Gastrocnemius medialis (tissue), 4 donors: ENCODE measurements around the gene TMEM255B. TPM values are rescaled to one million over a fixed set of nuclear protein-coding genes. Genes with fewer than 3 reads are reported as not detected.

Experiments used
- ATAC-seq, 2 donors: fragments of 150-250 bp; one replicate each; pipeline ENCODE4 v1.9.1; 2016
- DNase-seq, 2 donors: peaks; one replicate each; pipeline ENCODE4 v3.0.0-alpha.2; 2019
- H3K27ac ChIP-seq, 4 donors: fragments of 200-600 bp; sonication (generic); 1 replicate in 1 of 4; 2 replicates in 3 of 4; pipeline ENCODE4 v1.5.1; 2016 to 2018; ENCODE audit warnings: mild to moderate bottlenecking in 2 of 4, moderate library complexity in 1 of 4
- H3K27me3 ChIP-seq, 3 donors: fragments of 200-600 bp; sonication (generic) in 2 of 3; 1 replicate in 1 of 3; 2 replicates in 2 of 3; pipeline versions ENCODE4 v1.5.1 to v1.6.0; 2016 to 2019; ENCODE audit warnings: mild to moderate bottlenecking in 1 of 3, moderate library complexity in 1 of 3
- H3K36me3 ChIP-seq, 2 donors: fragments of 200-600 bp; sonication (generic) in 1 of 2; one replicate each; pipeline ENCODE4 v1.5.1; 2017 to 2018
- H3K4me1 ChIP-seq, 2 donors: fragments of 200-600 bp; sonication (generic) in 1 of 2; one replicate each; pipeline ENCODE4 v1.5.1; 2016 to 2017; ENCODE audit warnings: mild to moderate bottlenecking in 2 of 2
- H3K4me3 ChIP-seq, 4 donors: fragments of 200-600 bp; sonication (generic) in 3 of 4; 1 replicate in 1 of 4; 2 replicates in 3 of 4; pipeline ENCODE4 v1.5.1; 2016 to 2019; ENCODE audit warnings: mild to moderate bottlenecking in 2 of 4
- H3K9me3 ChIP-seq, 3 donors: fragments of 200-600 bp; sonication (generic) in 2 of 3; 1 replicate in 1 of 3; 2 replicates in 2 of 3; pipeline ENCODE4 v1.5.1; 2016 to 2019
- CTCF ChIP-seq, 5 experiments: fragments of 450-650 bp in 3 of 5; fragments of 200-600 bp in 2 of 5; sonication (generic) in 2 of 5; IDR thresholded peaks in 4 of 5; conservative IDR thresholded peaks in 1 of 5; 1 replicate in 4 of 5; 2 replicates in 1 of 5; pipeline ENCODE4 v1.5.1; 2016 to 2019; ENCODE audit warnings: antibody characterized with exemption in 5 of 5, mild to moderate bottlenecking in 3 of 5, moderate library complexity in 3 of 5
- POLR2A ChIP-seq, 2 donors: fragments of 450-650 bp; IDR thresholded peaks; one replicate each; pipeline ENCODE4 v1.6.1; 2017; ENCODE audit warnings: antibody characterized with exemption in 2 of 2, mild to moderate bottlenecking in 2 of 2, moderate library complexity in 2 of 2
- in situ Hi-C, 4 donors: fragments of 200-750 bp; cut with MboI; loops; one replicate each; pipeline versions ENCODE4 v1.15.0 to v1.8.0; 2017; ENCODE audit warnings: low sequenced_read_pairs in 4 of 4
- intact Hi-C: fragments of 100-400 bp; cut with DNase I; formaldehyde crosslinking; loops from one replicate; pipeline ENCODE4 v1.15.1; 2023; ENCODE audit warnings: low total_unique reads
- total RNA-seq, 4 donors: library from RNA; depleted of rRNA; stranded (reverse); fragments of >200 nt; gene quantifications; one replicate each; pipeline versions ENCODE4 v1.1.0 to v1.2.3, GENCODE V29; 2016

Gene TMEM255B
- 1 to 10 TPM in 1 of 4 donors, under 1 TPM in 3; 0.36 to 1.8 (median 0.59) TPM for total RNA-seq

GRCh38 chr13:113758651-113759524 is at the start of gene TMEM255B:
Gene TMEM255B, plus strand, starts transcription at chr13:113759226. Its CDS starts 44 bp downstream, at chr13:113759270.
- Histone ChIP-seq H3K4me3 (peak within 1 kb of the TSS; percentile 68 to 82 (median 72)), H3K27me3 (peaks cover 23 to 52% (median 31%) of the 10 kb centered on the region in 3 donors)
- in situ Hi-C loops = no loop called here

GRCh38 chr13:113722921-113723320 is 36.1 kb upstream of the TMEM255B start:
- no peaks in the 10 kb centered on the region for H3K36me3 ChIP-seq
- H3K27me3 ChIP-seq = no peaks in the 10 kb centered on the region
- H3K4me1 ChIP-seq = peaks cover 4 to 8% of the 10 kb centered on the region in 2 donors
- in situ Hi-C loops (no loop called here), intact Hi-C loops (no loop called here)
- H3K4me3 ChIP-seq = no peak overlapping the region
- no peaks in the 10 kb centered on the region for H3K9me3 ChIP-seq
- ATAC-seq (no peak), DNase-seq (no peak)
- no peak for TF ChIP-seq POLR2A (IDR thresholded peaks at IDR 0.05)
- no peak for TF ChIP-seq CTCF (IDR thresholded peaks at IDR 0.05 in 4 of 5, conservative IDR thresholded peaks at IDR 0.05 in 1 of 5)
- H3K27ac ChIP-seq = no peak overlapping the region

More at GRCh38 chr13:113758651-113759524, at the start of gene TMEM255B:
- Histone ChIP-seq H3K36me3 (no peaks in the 10 kb centered on the region), H3K27ac (peak within 1 kb of the TSS; percentile 20 to 72 (median 67)), H3K9me3 (no peaks in the 10 kb centered on the region), H3K4me1 (peaks cover 7 to 13% of the 10 kb centered on the region in 2 donors)
- peak; percentile 51 to 58 for DNase-seq
- TF ChIP-seq CTCF (IDR thresholded peaks at IDR 0.05 in 4 of 5, conservative IDR thresholded peaks at IDR 0.05 in 1 of 5) (peak in 3 of 5 experiments; percentile 5 to 53 (median 15)), POLR2A (IDR thresholded peaks at IDR 0.05) (no peak)
- intact Hi-C loops = no loop called here
- ATAC-seq = peak; percentile 84 to 88

- no peak for TF ChIP-seq POLR2A (IDR thresholded peaks at IDR 0.05)
- Histone ChIP-seq H3K9me3 (no peaks in the 10 kb centered on the region), H3K36me3 (no peaks in the 10 kb centered on the region), H3K4me3 (no peak overlapping the region), H3K27me3 (no peaks in the 10 kb centered on the region), H3K27ac (no peak overlapping the region), H3K4me1 (peaks cover 4 to 8% of the 10 kb centered on the region in 2 donors)
- in situ Hi-C loops = no loop called here
- intact Hi-C loops = no loop called here
- no peak for ATAC-seq
- no peak for DNase-seq
These were observed 35.5 kb upstream of the TMEM255B start for GRCh38 chr13:113723410-113724015.

- Histone ChIP-seq H3K4me3 (peak overlapping the region; percentile 56 to 74 (median 61)), H3K4me1 (peaks cover 4 to 8% of the 10 kb centered on the region in 2 donors), H3K27me3 (no peaks in the 10 kb centered on the region), H3K27ac (peak overlapping the region; percentile 78 to 90 (median 84)), H3K9me3 (no peaks in the 10 kb centered on the region), H3K36me3 (no peaks in the 10 kb centered on the region)
- in situ Hi-C loops (no loop called here), intact Hi-C loops (no loop called here)
- TF ChIP-seq POLR2A (IDR thresholded peaks at IDR 0.05) = no peak
- TF ChIP-seq CTCF (IDR thresholded peaks at IDR 0.05 in 4 of 5, conservative IDR thresholded peaks at IDR 0.05 in 1 of 5) = no peak
- peak in 1 of 2 donors; percentile 18 for ATAC-seq
- no peak for DNase-seq
These were observed 34.8 kb upstream of the TMEM255B start for GRCh38 chr13:113724016-113724758.
